ENCODE data around the gene GAS5. TPM values are rescaled to one million over a fixed set of nuclear protein-coding genes. Genes with fewer than 3 reads are reported as not detected.
A peak's percentile ranks its signal among the peaks of the same experiment; 100 is the strongest.

Gene GAS5
- total RNA-seq (2014; rRNA removed; shearing (Covaris generic)), result 899 and 1,026 TPM in 2 replicates
- 901 and 987 TPM in 2 replicates for total RNA-seq (2022)
- percentile 100 among the genes with signal in this experiment for Bru-seq, nascent RNA
- BruChase-seq, experiment 1, labeled RNA remaining after a 6-hour chase, result percentile 99 among the genes with signal in this experiment
- BruChase-seq, experiment 2, labeled RNA remaining after a 2-hour chase, result percentile 100 among the genes with signal in this experiment
- long read RNA-seq, transcript GAS5-204 (3 exons, 1,060 nt), result minor isoform, 9 of 350 reads
- long read RNA-seq, transcript GAS5-201 (10 exons, 979 nt), result minor isoform, 6 of 350 reads
- long read RNA-seq, transcript GAS5-221 (12 exons, 632 nt), result major isoform, 86 of 350 reads
- long read RNA-seq, partial matches to known transcripts, result 28 of 350 reads
- long read RNA-seq, other reads (novel, unspliced or antisense), result 205 of 350 reads

DNA sequence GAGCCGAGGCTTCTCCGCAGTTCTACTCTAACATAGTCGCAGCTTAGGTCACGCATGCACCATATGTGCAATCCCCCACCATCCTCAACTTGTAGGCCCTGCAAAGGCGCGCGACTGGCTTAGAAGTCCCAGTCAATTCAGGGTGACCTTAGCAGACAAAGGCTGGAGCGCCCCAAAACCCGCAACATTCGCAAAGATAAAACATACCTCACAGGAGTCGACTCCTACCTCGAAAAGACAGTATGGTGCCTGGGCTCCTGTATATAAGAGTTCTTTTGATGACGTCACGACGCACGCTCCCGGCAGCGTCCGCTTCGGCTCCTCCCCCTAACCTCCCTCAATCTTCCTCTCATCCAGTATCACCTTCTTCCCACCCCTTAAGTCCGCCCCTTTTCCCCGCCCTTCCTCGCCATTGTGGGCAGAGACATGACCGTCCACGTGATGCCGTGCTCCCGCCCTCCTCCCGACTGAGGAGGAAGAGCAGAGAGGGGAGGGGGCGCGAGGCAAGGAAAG lies at the start of gene GAS5:
Gene GAS5, minus strand, starts transcription at position 237 of the 513 bp plus-strand sequence.
- ChIA-PET CTCF (ENCODE audit: unreplicated experiment) (interaction anchor here (0.8 kb wide), 1 partner anchor 16 kb away, joined by 3 read pairs; no protein-coding TSS in a partner anchor), POLR2A (interaction anchor here (0.5 to 2.8 kb wide), 19 partner anchors 8 to 1155 kb away, joined by 3 to 11 read pairs (median 4); partner anchors contain the start of genes CENPL, DARS2 and RC3H1)
- H3K4me1 ChIP-seq (ENCODE audit: insufficient read depth, low read length, poor library complexity, severe bottlenecking), result peaks cover 61% of the 10 kb centered on the region
- no peaks in the 10 kb centered on the region for H3K9me2 ChIP-seq (ENCODE audit: insufficient read depth, low read length)
- peaks cover 41% of the 10 kb centered on the region for H4K20me1 ChIP-seq (ENCODE audit: insufficient read depth, low read length)
- no peak for TF ChIP-seq CTCF (conservative IDR thresholded peaks at IDR 0.05; ENCODE audit: low read length)
- TF ChIP-seq EZH2phosphoT487 (IDR thresholded peaks at IDR 0.05; ENCODE audit: borderline replicate concordance, low read depth, low read length), result no peak
- intact Hi-C loops (cut with micrococcal nuclease; ENCODE audit: unreplicated experiment), result loop anchor here (1.0 to 5.0 kb wide), 8 partner anchors 44 to 1336 kb away; partner anchors contain the start of genes CENPL, DARS2, PRDX6 and RABGAP1L
- H3K27ac ChIP-seq (ENCODE audit: low read depth, low read length, poor library complexity, severe bottlenecking), result peak within 1 kb of the TSS; percentile 91
- peaks cover 67% of the 10 kb centered on the region for H3K36me3 ChIP-seq (ENCODE audit: insufficient read depth, low read length)
- no peaks in the 10 kb centered on the region for H3K9me3 ChIP-seq (ENCODE audit: low read length)
- H3K79me2 ChIP-seq (ENCODE audit: insufficient read depth, low read depth, low read length), result peaks cover 75% of the 10 kb centered on the region
- peak; percentile 99 for DNase-seq (ENCODE audit: low spot score)
- H3K4me2 ChIP-seq (ENCODE audit: low read length), result peak within 1 kb of the TSS; percentile 96
- H3K4me3 ChIP-seq (ENCODE audit: low read depth, low read length, poor library complexity, severe bottlenecking), result peak within 1 kb of the TSS; percentile 98
- peak within 1 kb of the TSS; percentile 62 for H2AFZ ChIP-seq (ENCODE audit: low read length)
- BruUV-seq (replicated peaks), result no TSS peak

DNA sequence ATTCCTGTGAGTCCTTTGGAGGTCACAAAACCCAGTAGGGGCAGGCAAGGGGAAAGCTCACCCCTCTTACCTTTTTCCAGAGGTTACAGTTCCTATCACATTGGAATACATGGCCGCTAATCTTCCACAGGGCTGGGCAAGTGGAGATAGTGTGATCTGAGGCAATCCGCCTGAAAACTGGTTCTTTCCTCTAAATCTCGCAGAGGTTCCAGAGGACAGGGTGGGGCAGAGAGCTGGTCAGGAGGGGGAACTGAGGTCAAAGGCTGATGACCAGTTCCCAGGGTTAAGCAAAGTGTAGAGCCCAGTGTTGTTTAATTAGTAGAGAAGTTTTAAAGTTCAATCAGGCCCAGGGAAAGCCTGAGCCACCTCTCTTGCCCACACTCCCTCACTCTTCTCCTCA lies 49.4 kb upstream of the GAS5 start, which contains the start of gene SERPINC1:
Gene SERPINC1, minus strand, starts transcription at position 179 of the 400 bp plus-strand sequence. Its CDS starts 68 bp downstream, at position 111.
- TF ChIP-seq CTCF (conservative IDR thresholded peaks at IDR 0.05; ENCODE audit: low read length), result no peak
- no peak for TF ChIP-seq EZH2phosphoT487 (IDR thresholded peaks at IDR 0.05; ENCODE audit: borderline replicate concordance, low read depth, low read length)
- Histone ChIP-seq H4K20me1 (ENCODE audit: insufficient read depth, low read length) (no peaks in the 10 kb centered on the region), H3K36me3 (ENCODE audit: insufficient read depth, low read length) (no peaks in the 10 kb centered on the region), H3K4me1 (ENCODE audit: insufficient read depth, low read length, poor library complexity, severe bottlenecking) (no peaks in the 10 kb centered on the region), H3K27ac (ENCODE audit: low read depth, low read length, poor library complexity, severe bottlenecking) (no peak within 1 kb of the TSS), H3K4me3 (ENCODE audit: low read depth, low read length, poor library complexity, severe bottlenecking) (no peak within 1 kb of the TSS), H3K79me2 (ENCODE audit: insufficient read depth, low read depth, low read length) (no peaks in the 10 kb centered on the region), H3K9me2 (ENCODE audit: insufficient read depth, low read length) (no peaks in the 10 kb centered on the region), H2AFZ (ENCODE audit: low read length) (no peak within 1 kb of the TSS), H3K9me3 (ENCODE audit: low read length) (no peaks in the 10 kb centered on the region), H3K4me2 (ENCODE audit: low read length) (no peak within 1 kb of the TSS)
- intact Hi-C loops (cut with micrococcal nuclease; ENCODE audit: unreplicated experiment), result no loop called here
- no TSS peak for BruUV-seq (replicated peaks)
- no peak for DNase-seq (ENCODE audit: low spot score)
- ChIA-PET CTCF (ENCODE audit: unreplicated experiment) (no interaction called here), POLR2A (no interaction called here)
